ENCODE data around the gene TRPM7. TPM values are rescaled to one million over a fixed set of nuclear protein-coding genes. Genes with fewer than 3 reads are reported as not detected.
A peak's percentile ranks its signal among the peaks of the same experiment; 100 is the strongest.

Gene TRPM7
- total RNA-seq, 1 donor from 2014 or later: 39.8 TPM

- TF ChIP-seq, protein P1, sequence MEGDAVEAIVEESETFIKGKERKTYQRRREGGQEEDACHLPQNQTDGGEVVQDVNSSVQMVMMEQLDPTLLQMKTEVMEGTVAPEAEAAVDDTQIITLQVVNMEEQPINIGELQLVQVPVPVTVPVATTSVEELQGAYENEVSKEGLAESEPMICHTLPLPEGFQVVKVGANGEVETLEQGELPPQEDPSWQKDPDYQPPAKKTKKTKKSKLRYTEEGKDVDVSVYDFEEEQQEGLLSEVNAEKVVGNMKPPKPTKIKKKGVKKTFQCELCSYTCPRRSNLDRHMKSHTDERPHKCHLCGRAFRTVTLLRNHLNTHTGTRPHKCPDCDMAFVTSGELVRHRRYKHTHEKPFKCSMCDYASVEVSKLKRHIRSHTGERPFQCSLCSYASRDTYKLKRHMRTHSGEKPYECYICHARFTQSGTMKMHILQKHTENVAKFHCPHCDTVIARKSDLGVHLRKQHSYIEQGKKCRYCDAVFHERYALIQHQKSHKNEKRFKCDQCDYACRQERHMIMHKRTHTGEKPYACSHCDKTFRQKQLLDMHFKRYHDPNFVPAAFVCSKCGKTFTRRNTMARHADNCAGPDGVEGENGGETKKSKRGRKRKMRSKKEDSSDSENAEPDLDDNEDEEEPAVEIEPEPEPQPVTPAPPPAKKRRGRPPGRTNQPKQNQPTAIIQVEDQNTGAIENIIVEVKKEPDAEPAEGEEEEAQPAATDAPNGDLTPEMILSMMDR (IDR thresholded peaks at IDR 0.05; ENCODE audit: unreplicated experiment): no peak
- Mint-ChIP-seq H3K27ac (peak overlapping the region; percentile 10), H3K9me3 (ENCODE audit: low read depth) (no peaks in the 10 kb centered on the region), H3K27me3 (no peaks in the 10 kb centered on the region), H3K36me3 (ENCODE audit: insufficient read depth) (peaks cover 27% of the 10 kb centered on the region), H3K4me1 (ENCODE audit: low read depth) (no peaks in the 10 kb centered on the region), H3K4me3 (ENCODE audit: low read depth) (no peak overlapping the region)
- no peak for DNase-seq (ENCODE audit: low spot score, unreplicated experiment)
These were observed 33.3 kb downstream of the TRPM7 start for GRCh38 chr15:50653156-50653743.

- H3K27ac Mint-ChIP-seq: peak overlapping the region; percentile 67
- no peaks in the 10 kb centered on the region for H3K27me3 Mint-ChIP-seq
- DNase-seq (ENCODE audit: low spot score, unreplicated experiment): no peak
- H3K36me3 Mint-ChIP-seq (ENCODE audit: insufficient read depth): peaks cover 27% of the 10 kb centered on the region
- no peak overlapping the region for H3K4me3 Mint-ChIP-seq (ENCODE audit: low read depth)
- TF ChIP-seq, protein P1 (IDR thresholded peaks at IDR 0.05; ENCODE audit: unreplicated experiment): no peak
- H3K9me3 Mint-ChIP-seq (ENCODE audit: low read depth): no peaks in the 10 kb centered on the region
- no peaks in the 10 kb centered on the region for H3K4me1 Mint-ChIP-seq (ENCODE audit: low read depth)
These were observed 33.9 kb downstream of the TRPM7 start for GRCh38 chr15:50652671-50653070.

- no peak for DNase-seq (ENCODE audit: low spot score, unreplicated experiment)
- H3K9me3 Mint-ChIP-seq (ENCODE audit: low read depth): no peaks in the 10 kb centered on the region
- TF ChIP-seq, protein P1 (IDR thresholded peaks at IDR 0.05; ENCODE audit: unreplicated experiment): no peak
- H3K4me1 Mint-ChIP-seq (ENCODE audit: low read depth): no peaks in the 10 kb centered on the region
- H3K36me3 Mint-ChIP-seq (ENCODE audit: insufficient read depth): peaks cover 23% of the 10 kb centered on the region
- H3K27ac Mint-ChIP-seq: no peak overlapping the region
- H3K4me3 Mint-ChIP-seq (ENCODE audit: low read depth): no peak overlapping the region
- H3K27me3 Mint-ChIP-seq: no peaks in the 10 kb centered on the region
These were observed 45.3 kb downstream of the TRPM7 start for GRCh38 chr15:50641318-50641717.

DNA sequence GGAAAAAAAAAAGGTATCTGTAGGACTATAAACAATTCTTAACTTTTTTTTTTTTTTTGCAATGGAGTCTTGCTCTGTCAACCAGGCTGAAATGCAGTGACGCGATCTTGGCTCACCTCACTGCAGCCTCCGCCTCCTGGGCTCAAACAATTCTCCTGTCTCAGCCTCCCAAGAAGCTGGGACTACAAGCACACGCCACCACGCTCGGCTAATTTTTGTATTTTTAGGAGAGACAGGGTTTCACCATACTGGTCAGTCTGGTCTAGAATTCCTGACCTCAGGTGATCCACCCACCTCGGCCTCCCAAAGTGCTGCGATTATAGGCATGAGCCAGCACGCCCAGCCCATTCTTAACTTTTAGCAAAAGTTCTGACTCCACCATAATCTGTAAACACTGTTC lies 50.5 kb downstream of the TRPM7 start:
- Mint-ChIP-seq H3K4me1 (ENCODE audit: low read depth) (no peaks in the 10 kb centered on the region), H3K27me3 (no peaks in the 10 kb centered on the region), H3K27ac (no peak overlapping the region), H3K4me3 (ENCODE audit: low read depth) (no peak overlapping the region), H3K36me3 (ENCODE audit: insufficient read depth) (peaks cover 16% of the 10 kb centered on the region), H3K9me3 (ENCODE audit: low read depth) (no peaks in the 10 kb centered on the region)
- TF ChIP-seq, protein P1 (IDR thresholded peaks at IDR 0.05; ENCODE audit: unreplicated experiment): no peak
- DNase-seq (ENCODE audit: low spot score, unreplicated experiment): no peak

DNA sequence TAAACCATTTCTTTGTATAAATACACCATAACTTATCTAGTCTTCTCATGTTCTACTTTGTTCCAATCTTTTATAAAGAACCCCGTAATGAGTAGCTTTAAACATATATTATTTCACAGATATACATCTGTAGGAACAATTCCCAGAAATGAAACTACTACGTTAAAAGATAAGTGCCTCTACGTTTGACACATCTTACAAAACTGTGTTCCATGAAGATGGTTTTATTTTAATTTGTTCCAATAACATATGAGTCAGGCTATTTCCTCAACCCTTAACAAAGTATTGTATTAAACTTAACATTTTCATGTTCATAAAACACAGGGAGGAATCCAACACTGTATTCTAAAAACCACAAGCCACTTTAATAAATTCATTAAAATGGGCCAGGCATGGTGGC lies 52.9 kb downstream of the TRPM7 start:
- no peak overlapping the region for H3K27ac Mint-ChIP-seq
- DNase-seq (ENCODE audit: low spot score, unreplicated experiment): no peak
- no peaks in the 10 kb centered on the region for H3K27me3 Mint-ChIP-seq
- peaks cover 11% of the 10 kb centered on the region for H3K36me3 Mint-ChIP-seq (ENCODE audit: insufficient read depth)
- H3K4me1 Mint-ChIP-seq (ENCODE audit: low read depth): no peaks in the 10 kb centered on the region
- no peak overlapping the region for H3K4me3 Mint-ChIP-seq (ENCODE audit: low read depth)
- TF ChIP-seq, protein P1 (IDR thresholded peaks at IDR 0.05; ENCODE audit: unreplicated experiment): no peak
- no peaks in the 10 kb centered on the region for H3K9me3 Mint-ChIP-seq (ENCODE audit: low read depth)
